ENCODE measurements around the gene TIMM23. TPM values are rescaled to one million over a fixed set of nuclear protein-coding genes. Genes with fewer than 3 reads are reported as not detected.
A peak's percentile ranks its signal among the peaks of the same experiment; 100 is the strongest.

Gene TIMM23
- total and polyA plus RNA-seq, 2 of the 4 experiments (the other 2 are of a cell fraction) = 82.4 to 86.2 TPM

DNA sequence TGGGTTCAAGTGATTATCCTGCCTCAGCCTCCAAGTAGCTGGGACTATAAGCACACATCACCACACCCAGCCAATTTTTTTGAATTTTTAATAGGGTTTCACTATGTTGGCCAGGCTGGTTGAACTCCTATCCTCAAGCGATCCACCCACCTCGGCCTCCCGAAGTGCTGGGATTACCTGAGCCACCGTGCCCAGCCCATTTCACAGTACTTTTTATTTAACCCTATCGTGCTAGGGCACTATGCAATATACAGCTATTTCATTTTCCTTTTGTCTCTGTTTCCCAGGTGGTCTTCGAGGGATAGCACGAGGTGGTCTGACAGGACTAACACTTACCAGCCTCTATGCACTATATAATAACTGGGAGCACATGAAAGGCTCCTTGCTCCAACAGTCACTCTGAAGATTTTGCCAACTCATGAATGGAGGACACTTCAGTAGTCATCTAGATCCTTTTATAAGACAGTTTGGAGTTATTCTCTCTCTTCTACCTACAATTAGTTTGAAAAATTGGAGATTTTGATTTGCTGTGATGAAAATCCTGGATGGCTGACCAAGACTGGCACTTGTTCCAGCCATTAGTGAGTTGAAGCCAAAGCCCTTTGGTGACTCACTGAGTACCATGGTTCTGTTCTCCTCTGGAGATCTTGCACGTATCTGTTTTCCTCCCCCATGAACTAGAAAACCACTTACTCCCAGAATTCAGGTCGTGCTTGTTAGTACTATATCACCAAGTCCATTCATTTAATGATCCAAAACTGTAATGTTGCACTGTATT lies 30.8 kb downstream of the TIMM23 start:
- no TSS peak for BruUV-seq (replicated peaks)
- Histone ChIP-seq H3K4me2 (ENCODE audit: low read depth, low read length) (no peak overlapping the region), H3K56ac (ENCODE audit: extremely low read depth, insufficient read depth, low read length) (no peak overlapping the region), H2BK5ac (ENCODE audit: low read depth, low read length, poor library complexity, severe bottlenecking) (no peak overlapping the region), H3K4me1 (ENCODE audit: control insufficient read depth, insufficient read depth, low read length) (peaks cover 4% of the 10 kb centered on the region; the same call in 1 of the 2 replicates), H3K36me3 (ENCODE audit: control insufficient read depth, insufficient read depth, low read length) (peaks cover 41% of the 10 kb centered on the region), H3K4me3 (ENCODE audit: insufficient read depth, low read depth, low read length) (no peak overlapping the region), H3K14ac (replicated peaks; ENCODE audit: low read depth, low read length) (no peak overlapping the region), H2BK20ac (ENCODE audit: low read depth, low read length) (no peak overlapping the region), H2BK15ac (ENCODE audit: low read depth, low read length) (no peak overlapping the region), H4K20me1 (ENCODE audit: insufficient read depth, low read length) (0 out of 2 replicates have a peak, but pooled peaks cover 5% of the 10 kb centered on the region), H2AFZ (replicated peaks; ENCODE audit: low read length, poor library complexity) (no peak overlapping the region), H3K27me3 (ENCODE audit: control insufficient read depth, insufficient read depth, low read length) (no peaks in the 10 kb centered on the region), H2BK120ac (ENCODE audit: low read depth, low read length) (no peak overlapping the region), H3K9me1 (ENCODE audit: insufficient read depth, low read length) (no peaks in the 10 kb centered on the region), H2AK9ac (replicated peaks; ENCODE audit: low read depth, low read length, poor library complexity) (no peak overlapping the region), H3K18ac (ENCODE audit: low read depth, low read length) (no peak overlapping the region), H3K79me1 (ENCODE audit: low read depth in 1 of 2, low read length in 2 of 2) (peaks cover 26 to 48% of the 10 kb centered on the region in 2 experiments), H3K9me3 (ENCODE audit: control insufficient read depth, insufficient read depth, low read length) (no peaks in the 10 kb centered on the region), H3K9ac (ENCODE audit: low read depth, low read length) (no peak overlapping the region), H3K23ac (ENCODE audit: low read depth, low read length) (no peak overlapping the region), H2AK5ac (ENCODE audit: low read depth, low read length) (no peak overlapping the region), H3K27ac (ENCODE audit: insufficient read depth, low read length) (no peak overlapping the region), H4K91ac (ENCODE audit: insufficient read depth, low read depth, low read length) (no peak overlapping the region), H4K8ac (ENCODE audit: low read depth in 2 of 2, low read length in 2 of 2) (no peak overlapping the region), H3K4ac (ENCODE audit: low read depth, low read length) (no peak overlapping the region), H4K5ac (ENCODE audit: low read depth, low read length) (no peak overlapping the region)
- POLR2A ChIA-PET (ENCODE audit: unreplicated experiment) = no interaction called here
- in situ Hi-C loops (cut with MboI; ENCODE audit: low sequenced_read_pairs) (loop anchor here (25.0 kb wide), 1 partner anchor 1016 kb away; the partner anchor contains the start of gene DEPP1), intact Hi-C loops (cut with micrococcal nuclease) (no loop called here), dilution Hi-C loops (cut with HindIII; ENCODE audit: low sequenced_read_pairs, unreplicated experiment) (no loop called here)
- TF ChIP-seq BHLHE40 (IDR thresholded peaks at IDR 0.05; ENCODE audit: low read depth, low read length) (no peak), MAFK (IDR thresholded peaks at IDR 0.05; ENCODE audit: low read depth, low read length) (no peak), MXI1 (IDR thresholded peaks at IDR 0.05; ENCODE audit: borderline replicate concordance, low read depth, low read length) (no peak), RAD21 (IDR thresholded peaks at IDR 0.05; ENCODE audit: low read length) (no peak), CEBPB (IDR thresholded peaks at IDR 0.05; ENCODE audit: low read depth, low read length) (no peak), SMC3 (IDR thresholded peaks at IDR 0.05; ENCODE audit: low read depth, low read length) (no peak), POLR2A (IDR thresholded peaks at IDR 0.05; ENCODE audit: low read depth, low read length) (no peak), MAZ (IDR thresholded peaks at IDR 0.05; ENCODE audit: borderline replicate concordance, low read depth, low read length) (no peak)
- TF ChIP-seq, protein P1, sequence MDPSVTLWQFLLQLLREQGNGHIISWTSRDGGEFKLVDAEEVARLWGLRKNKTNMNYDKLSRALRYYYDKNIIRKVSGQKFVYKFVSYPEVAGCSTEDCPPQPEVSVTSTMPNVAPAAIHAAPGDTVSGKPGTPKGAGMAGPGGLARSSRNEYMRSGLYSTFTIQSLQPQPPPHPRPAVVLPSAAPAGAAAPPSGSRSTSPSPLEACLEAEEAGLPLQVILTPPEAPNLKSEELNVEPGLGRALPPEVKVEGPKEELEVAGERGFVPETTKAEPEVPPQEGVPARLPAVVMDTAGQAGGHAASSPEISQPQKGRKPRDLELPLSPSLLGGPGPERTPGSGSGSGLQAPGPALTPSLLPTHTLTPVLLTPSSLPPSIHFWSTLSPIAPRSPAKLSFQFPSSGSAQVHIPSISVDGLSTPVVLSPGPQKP (IDR thresholded peaks at IDR 0.05; ENCODE audit: borderline replicate concordance, low read depth, low read length) = no peak
- TF ChIP-seq, protein P2, sequence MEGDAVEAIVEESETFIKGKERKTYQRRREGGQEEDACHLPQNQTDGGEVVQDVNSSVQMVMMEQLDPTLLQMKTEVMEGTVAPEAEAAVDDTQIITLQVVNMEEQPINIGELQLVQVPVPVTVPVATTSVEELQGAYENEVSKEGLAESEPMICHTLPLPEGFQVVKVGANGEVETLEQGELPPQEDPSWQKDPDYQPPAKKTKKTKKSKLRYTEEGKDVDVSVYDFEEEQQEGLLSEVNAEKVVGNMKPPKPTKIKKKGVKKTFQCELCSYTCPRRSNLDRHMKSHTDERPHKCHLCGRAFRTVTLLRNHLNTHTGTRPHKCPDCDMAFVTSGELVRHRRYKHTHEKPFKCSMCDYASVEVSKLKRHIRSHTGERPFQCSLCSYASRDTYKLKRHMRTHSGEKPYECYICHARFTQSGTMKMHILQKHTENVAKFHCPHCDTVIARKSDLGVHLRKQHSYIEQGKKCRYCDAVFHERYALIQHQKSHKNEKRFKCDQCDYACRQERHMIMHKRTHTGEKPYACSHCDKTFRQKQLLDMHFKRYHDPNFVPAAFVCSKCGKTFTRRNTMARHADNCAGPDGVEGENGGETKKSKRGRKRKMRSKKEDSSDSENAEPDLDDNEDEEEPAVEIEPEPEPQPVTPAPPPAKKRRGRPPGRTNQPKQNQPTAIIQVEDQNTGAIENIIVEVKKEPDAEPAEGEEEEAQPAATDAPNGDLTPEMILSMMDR (conservative IDR thresholded peaks at IDR 0.05; ENCODE audit: low read depth, low read length) = no peak
- ATAC-seq (ENCODE audit: low read depth) (no peak), DNase-seq (peak; percentile 23)
- 92% methylated on average over 5 of the region's 9 CpGs; no CpG with 5 or more reads in 1 of the 2 experiments for WGBS, 2 experiments (ENCODE audit: extremely low coverage in 2 of 2, insufficient read length in 1 of 2)
- CTCF ChIA-PET = interaction anchor here (0.6 kb wide), 1 partner anchor 389 kb away, joined by 4 read pairs; no protein-coding TSS in a partner anchor
